ENCODE data around the gene RPL13A. TPM values are rescaled to one million over a fixed set of nuclear protein-coding genes. Genes with fewer than 3 reads are reported as not detected.

Gene RPL13A
- total and polyA plus RNA-seq, 2 of the 13 experiments (the other 11 are each of a cell fraction or from before 2014, with no cell fraction given), result 2,601 to 3,407 TPM

DNA sequence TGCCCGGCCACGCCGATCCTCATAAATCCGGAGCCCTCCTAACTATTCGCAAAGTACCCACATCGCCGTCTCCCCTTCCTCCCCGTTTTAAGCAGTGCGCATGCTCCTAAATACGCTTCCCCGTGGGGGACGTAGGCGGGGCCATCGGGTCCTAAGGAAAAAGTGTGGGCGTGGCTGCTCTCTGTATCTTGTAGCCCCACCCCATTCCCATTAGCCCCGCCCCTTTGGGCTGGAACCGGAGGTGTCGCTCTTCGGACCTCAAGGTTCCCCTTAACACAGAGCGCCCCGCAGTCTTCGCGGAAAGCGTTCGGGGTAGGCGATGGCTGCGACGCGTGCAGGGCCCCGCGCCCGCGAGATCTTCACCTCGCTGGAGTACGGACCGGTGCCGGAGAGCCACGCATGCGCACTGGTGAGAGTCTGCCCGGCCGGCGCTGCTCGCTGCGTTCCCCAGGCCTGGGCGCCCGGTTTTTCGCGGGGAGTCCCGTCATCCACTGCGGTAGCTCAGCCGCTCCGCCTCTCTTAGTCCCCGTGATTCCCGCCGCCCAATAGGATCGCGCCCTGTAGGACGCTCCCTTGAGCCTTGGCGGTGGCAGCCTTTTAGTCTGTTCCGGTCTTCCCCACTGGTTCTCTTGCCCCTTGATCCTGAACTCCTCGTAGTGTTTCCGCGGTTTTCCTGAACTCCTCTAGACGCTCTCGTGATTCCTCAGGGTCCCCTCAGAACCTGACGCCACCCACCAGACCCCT is 34.2 kb upstream of the RPL13A start, which contains the start of gene ALDH16A1 (continued):
- TF ChIP-seq, protein P1, sequence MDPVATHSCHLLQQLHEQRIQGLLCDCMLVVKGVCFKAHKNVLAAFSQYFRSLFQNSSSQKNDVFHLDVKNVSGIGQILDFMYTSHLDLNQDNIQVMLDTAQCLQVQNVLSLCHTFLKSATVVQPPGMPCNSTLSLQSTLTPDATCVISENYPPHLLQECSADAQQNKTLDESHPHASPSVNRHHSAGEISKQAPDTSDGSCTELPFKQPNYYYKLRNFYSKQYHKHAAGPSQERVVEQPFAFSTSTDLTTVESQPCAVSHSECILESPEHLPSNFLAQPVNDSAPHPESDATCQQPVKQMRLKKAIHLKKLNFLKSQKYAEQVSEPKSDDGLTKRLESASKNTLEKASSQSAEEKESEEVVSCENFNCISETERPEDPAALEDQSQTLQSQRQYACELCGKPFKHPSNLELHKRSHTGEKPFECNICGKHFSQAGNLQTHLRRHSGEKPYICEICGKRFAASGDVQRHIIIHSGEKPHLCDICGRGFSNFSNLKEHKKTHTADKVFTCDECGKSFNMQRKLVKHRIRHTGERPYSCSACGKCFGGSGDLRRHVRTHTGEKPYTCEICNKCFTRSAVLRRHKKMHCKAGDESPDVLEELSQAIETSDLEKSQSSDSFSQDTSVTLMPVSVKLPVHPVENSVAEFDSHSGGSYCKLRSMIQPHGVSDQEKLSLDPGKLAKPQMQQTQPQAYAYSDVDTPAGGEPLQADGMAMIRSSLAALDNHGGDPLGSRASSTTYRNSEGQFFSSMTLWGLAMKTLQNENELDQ (CRISPR knock-in tag; IDR thresholded peaks at IDR 0.05; ENCODE audit: borderline replicate concordance), result no peak
- TF ChIP-seq, protein P2, sequence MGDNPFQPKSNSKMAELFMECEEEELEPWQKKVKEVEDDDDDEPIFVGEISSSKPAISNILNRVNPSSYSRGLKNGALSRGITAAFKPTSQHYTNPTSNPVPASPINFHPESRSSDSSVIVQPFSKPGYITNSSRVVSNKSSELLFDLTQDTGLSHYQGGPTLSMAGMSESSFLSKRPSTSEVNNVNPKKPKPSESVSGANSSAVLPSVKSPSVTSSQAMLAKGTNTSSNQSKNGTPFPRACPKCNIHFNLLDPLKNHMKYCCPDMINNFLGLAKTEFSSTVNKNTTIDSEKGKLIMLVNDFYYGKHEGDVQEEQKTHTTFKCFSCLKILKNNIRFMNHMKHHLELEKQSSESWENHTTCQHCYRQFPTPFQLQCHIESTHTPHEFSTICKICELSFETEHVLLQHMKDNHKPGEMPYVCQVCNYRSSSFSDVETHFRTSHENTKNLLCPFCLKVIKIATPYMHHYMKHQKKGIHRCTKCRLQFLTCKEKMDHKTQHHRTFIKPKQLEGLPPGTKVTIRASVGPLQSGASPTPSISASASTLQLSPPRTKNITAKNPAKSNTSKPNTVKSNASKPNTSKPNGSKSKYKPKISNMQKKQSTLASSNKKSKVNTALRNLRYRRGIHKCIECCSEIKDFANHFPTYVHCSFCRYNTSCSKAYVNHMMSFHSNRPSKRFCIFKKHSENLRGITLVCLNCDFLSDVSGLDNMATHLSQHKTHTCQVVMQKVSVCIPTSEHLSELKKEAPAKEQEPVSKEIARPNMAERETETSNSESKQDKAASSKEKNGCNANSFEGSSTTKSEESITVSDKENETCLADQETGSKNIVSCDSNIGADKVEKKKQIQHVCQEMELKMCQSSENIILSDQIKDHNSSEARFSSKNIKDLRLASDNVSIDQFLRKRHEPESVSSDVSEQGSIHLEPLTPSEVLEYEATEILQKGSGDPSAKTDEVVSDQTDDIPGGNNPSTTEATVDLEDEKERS (CRISPR knock-in tag; IDR thresholded peaks at IDR 0.05), result no peak; the same call in 1 of the 2 replicates
- no peak for TF ChIP-seq SMAD1 (CRISPR knock-in tag; IDR thresholded peaks at IDR 0.05; ENCODE audit: borderline replicate concordance, low read depth)
- TF ChIP-seq, protein P3, sequence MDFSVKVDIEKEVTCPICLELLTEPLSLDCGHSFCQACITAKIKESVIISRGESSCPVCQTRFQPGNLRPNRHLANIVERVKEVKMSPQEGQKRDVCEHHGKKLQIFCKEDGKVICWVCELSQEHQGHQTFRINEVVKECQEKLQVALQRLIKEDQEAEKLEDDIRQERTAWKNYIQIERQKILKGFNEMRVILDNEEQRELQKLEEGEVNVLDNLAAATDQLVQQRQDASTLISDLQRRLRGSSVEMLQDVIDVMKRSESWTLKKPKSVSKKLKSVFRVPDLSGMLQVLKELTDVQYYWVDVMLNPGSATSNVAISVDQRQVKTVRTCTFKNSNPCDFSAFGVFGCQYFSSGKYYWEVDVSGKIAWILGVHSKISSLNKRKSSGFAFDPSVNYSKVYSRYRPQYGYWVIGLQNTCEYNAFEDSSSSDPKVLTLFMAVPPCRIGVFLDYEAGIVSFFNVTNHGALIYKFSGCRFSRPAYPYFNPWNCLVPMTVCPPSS (IDR thresholded peaks at IDR 0.05), result no peak
- no peak; the same call in 1 of the 2 replicates for TF ChIP-seq ZNF569 (CRISPR knock-in tag; IDR thresholded peaks at IDR 0.05; ENCODE audit: borderline replicate concordance)
- TF ChIP-seq, protein P4, sequence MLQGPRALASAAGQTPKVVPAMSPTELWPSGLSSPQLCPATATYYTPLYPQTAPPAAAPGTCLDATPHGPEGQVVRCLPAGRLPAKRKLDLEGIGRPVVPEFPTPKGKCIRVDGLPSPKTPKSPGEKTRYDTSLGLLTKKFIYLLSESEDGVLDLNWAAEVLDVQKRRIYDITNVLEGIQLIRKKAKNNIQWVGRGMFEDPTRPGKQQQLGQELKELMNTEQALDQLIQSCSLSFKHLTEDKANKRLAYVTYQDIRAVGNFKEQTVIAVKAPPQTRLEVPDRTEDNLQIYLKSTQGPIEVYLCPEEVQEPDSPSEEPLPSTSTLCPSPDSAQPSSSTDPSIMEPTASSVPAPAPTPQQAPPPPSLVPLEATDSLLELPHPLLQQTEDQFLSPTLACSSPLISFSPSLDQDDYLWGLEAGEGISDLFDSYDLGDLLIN (CRISPR knock-in tag; IDR thresholded peaks at IDR 0.05; ENCODE audit: borderline replicate concordance), result peak; percentile 85; the same call in 1 of the 2 replicates
- TF ChIP-seq RORA (CRISPR knock-in tag; IDR thresholded peaks at IDR 0.05), result no peak
- TF ChIP-seq DNMT1 (CRISPR knock-in tag; IDR thresholded peaks at IDR 0.05), result peak; percentile 72; the same call in 1 of the 2 replicates
- TF ChIP-seq, protein P5, sequence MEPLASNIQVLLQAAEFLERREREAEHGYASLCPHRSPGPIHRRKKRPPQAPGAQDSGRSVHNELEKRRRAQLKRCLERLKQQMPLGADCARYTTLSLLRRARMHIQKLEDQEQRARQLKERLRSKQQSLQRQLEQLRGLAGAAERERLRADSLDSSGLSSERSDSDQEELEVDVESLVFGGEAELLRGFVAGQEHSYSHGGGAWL (CRISPR knock-in tag; IDR thresholded peaks at IDR 0.05), result 0 out of 2 replicates have a peak, but pooled peaks have one; percentile 12
- TF ChIP-seq ZNF567 (CRISPR knock-in tag; IDR thresholded peaks at IDR 0.05; ENCODE audit: borderline replicate concordance), result no peak
- TF ChIP-seq, protein P6, sequence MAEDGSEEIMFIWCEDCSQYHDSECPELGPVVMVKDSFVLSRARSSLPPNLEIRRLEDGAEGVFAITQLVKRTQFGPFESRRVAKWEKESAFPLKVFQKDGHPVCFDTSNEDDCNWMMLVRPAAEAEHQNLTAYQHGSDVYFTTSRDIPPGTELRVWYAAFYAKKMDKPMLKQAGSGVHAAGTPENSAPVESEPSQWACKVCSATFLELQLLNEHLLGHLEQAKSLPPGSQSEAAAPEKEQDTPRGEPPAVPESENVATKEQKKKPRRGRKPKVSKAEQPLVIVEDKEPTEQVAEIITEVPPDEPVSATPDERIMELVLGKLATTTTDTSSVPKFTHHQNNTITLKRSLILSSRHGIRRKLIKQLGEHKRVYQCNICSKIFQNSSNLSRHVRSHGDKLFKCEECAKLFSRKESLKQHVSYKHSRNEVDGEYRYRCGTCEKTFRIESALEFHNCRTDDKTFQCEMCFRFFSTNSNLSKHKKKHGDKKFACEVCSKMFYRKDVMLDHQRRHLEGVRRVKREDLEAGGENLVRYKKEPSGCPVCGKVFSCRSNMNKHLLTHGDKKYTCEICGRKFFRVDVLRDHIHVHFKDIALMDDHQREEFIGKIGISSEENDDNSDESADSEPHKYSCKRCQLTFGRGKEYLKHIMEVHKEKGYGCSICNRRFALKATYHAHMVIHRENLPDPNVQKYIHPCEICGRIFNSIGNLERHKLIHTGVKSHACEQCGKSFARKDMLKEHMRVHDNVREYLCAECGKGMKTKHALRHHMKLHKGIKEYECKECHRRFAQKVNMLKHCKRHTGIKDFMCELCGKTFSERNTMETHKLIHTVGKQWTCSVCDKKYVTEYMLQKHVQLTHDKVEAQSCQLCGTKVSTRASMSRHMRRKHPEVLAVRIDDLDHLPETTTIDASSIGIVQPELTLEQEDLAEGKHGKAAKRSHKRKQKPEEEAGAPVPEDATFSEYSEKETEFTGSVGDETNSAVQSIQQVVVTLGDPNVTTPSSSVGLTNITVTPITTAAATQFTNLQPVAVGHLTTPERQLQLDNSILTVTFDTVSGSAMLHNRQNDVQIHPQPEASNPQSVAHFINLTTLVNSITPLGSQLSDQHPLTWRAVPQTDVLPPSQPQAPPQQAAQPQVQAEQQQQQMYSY (CRISPR knock-in tag; IDR thresholded peaks at IDR 0.05), result 0 out of 2 replicates have a peak, but pooled peaks have one; percentile 38
- no peak for TF ChIP-seq NR2F6 (IDR thresholded peaks at IDR 0.05)
- TF ChIP-seq NR2F6 (CRISPR knock-in tag; IDR thresholded peaks at IDR 0.05), result no peak
- TF ChIP-seq ELF3 (CRISPR knock-in tag; IDR thresholded peaks at IDR 0.05), result peak; percentile 17
- TF ChIP-seq POLR2AphosphoS2 (IDR thresholded peaks at IDR 0.05; ENCODE audit: low read depth, low read length), result 0 out of 2 replicates have a peak, but pooled peaks have one; percentile 36
- TF ChIP-seq ZNF292 (CRISPR knock-in tag; IDR thresholded peaks at IDR 0.05; ENCODE audit: borderline replicate concordance, low read depth), result no peak

All from HepG2 (cell line).